ENCODE results near the gene CELF2.

- no peak for TF ChIP-seq EZH2 (IDR thresholded peaks at IDR 0.05; ENCODE audit: borderline replicate concordance)
- TF ChIP-seq CTCF (IDR thresholded peaks at IDR 0.05; ENCODE audit: poor library complexity), result no peak
- TF ChIP-seq EZH2phosphoT487 (IDR thresholded peaks at IDR 0.05; ENCODE audit: low read depth, severe bottlenecking, unreplicated experiment), result no peak
Measured at GRCh38 chr10:11322698-11323097, 305.0 kb downstream of the CELF2 start.

All from hepatocyte (in vitro differentiated cells).